Endodermal cell (in vitro differentiated cells): ENCODE measurements around the gene PRSS21. TPM values are rescaled to one million over a fixed set of nuclear protein-coding genes. Genes with fewer than 3 reads are reported as not detected.

Experiments used
- DNase-seq: peaks from one replicate; pipeline ENCODE4 v3.0.0-alpha.2; 2017
- H3K27ac ChIP-seq: 2 replicates; pipeline ENCODE4 v1.5.1; 2013; ENCODE audit warnings: mild to moderate bottlenecking, low read depth, low read length, moderate library complexity
- H3K27me3 ChIP-seq: 2 replicates; pipeline ENCODE4 v1.6.1; 2013; ENCODE audit warnings: mild to moderate bottlenecking, low read length, moderate library complexity; ENCODE audit not compliant: insufficient read depth, control insufficient read depth, poor library complexity, severe bottlenecking
- H3K36me3 ChIP-seq: 2 replicates; pipeline ENCODE4 v1.7.0; 2013; ENCODE audit warnings: mild to moderate bottlenecking, low read length, moderate library complexity; ENCODE audit not compliant: control insufficient read depth, insufficient read depth
- H3K4me1 ChIP-seq: one replicate; pipeline ENCODE4 v1.7.0; 2013; ENCODE audit warnings: low read length; ENCODE audit not compliant: control insufficient read depth, insufficient read depth
- H3K4me3 ChIP-seq: 2 replicates; pipeline ENCODE4 v1.5.1; 2013; ENCODE audit warnings: mild to moderate bottlenecking, low read length, moderate library complexity
- H3K9ac ChIP-seq: 2 replicates; pipeline ENCODE4 v1.6.1; 2013; ENCODE audit warnings: mild to moderate bottlenecking, low read length, moderate library complexity; ENCODE audit not compliant: poor library complexity, severe bottlenecking; ENCODE audit errors: extremely low read depth
- H3K9me3 ChIP-seq: 2 replicates; pipeline ENCODE4 v1.6.1; 2013; ENCODE audit warnings: mild to moderate bottlenecking, low read length, moderate library complexity; ENCODE audit not compliant: control insufficient read depth
- H3K27ac Mint-ChIP-seq: 2 replicates; pipeline ENCODE4 v1.8.0; 2020; ENCODE audit warnings: mixed read lengths
- H3K27me3 Mint-ChIP-seq: 2 replicates; pipeline ENCODE4 v1.8.0; 2021; ENCODE audit warnings: mild to moderate bottlenecking, mixed read lengths; ENCODE audit not compliant: insufficient read depth
- H3K36me3 Mint-ChIP-seq: 2 replicates; pipeline ENCODE4 v1.8.0; 2020; ENCODE audit warnings: low read depth, mixed read lengths
- H3K4me1 Mint-ChIP-seq: 2 replicates; pipeline ENCODE4 v1.8.0; 2020; ENCODE audit warnings: mixed read lengths
- H3K4me3 Mint-ChIP-seq: 2 replicates; pipeline ENCODE4 v1.8.0; 2020; ENCODE audit warnings: mild to moderate bottlenecking, moderate library complexity, mixed read lengths
- H3K9me3 Mint-ChIP-seq: 2 replicates; pipeline ENCODE4 v1.8.0; 2020; ENCODE audit warnings: mild to moderate bottlenecking, mixed read lengths
- WGBS, 2 experiments: methylation state at CpG; one replicate each; pipeline versions ENCODE4 v1.1.5 to v1.1.7; 2013; ENCODE audit warnings: missing lambda C conversion rate in 2 of 2, mixed read lengths in 1 of 2; ENCODE audit not compliant: insufficient coverage in 1 of 2, insufficient read length in 1 of 2; 5-methylcytosine and 5-hydroxymethylcytosine counted together
- total RNA-seq, 2 donors: library from RNA; stranded (reverse); fragmentation: NEBNext Ultra II Directional in 1 of 2; extraction: Animal tissue kit (Norgen Biotek cat#: 25700) in 1 of 2; gene quantifications; 2 replicates in 1 of 2; 3 replicates in 1 of 2; pipeline ENCODE4 v1.2.1, GENCODE V29; 2021
- TF ChIP-seq, protein P1 (sequence below): fragments of 200-600 bp; sonication (generic); conservative IDR thresholded peaks from 2 replicates; pipeline ENCODE4 v1.5.0; 2021; ENCODE audit warnings: antibody characterized with exemption, mild to moderate bottlenecking

The PRSS21 gene
- total RNA-seq, 2 donors from 2014 or later: not detected

DNA sequence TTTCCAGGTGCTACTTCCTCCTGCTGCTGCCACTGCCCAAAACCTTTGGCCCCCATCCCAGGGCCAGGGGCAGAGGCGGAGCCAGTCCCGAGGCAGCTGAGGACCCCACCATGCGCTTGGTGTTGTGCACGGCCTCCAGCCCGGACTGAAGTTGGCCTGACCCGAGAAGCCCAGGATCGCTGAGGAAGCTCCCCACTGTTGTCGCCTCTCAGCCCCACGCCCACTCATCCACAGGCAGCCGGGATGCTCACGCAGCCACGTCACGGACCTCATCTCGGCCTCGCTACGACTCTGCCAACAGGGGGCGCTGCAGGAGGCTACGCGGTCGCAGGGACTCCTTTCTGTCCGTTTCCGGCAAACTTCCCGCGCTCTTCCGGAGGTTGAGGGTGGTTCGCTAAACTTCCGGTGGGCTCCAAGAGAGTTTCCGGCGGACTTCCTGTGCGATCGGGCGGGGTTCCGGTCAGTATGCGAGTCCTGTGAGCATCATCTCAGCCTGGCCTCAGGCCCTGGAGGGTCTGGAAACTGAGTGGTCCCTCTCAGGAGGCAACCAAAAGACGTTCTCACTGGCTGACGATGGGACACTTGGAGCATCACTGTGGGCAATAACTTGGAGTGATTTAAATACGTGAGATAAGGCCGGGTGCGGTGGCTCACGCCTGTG, 25.4 kb downstream of the PRSS21 start:
- Mint-ChIP-seq H3K4me3 (no peak overlapping the region), H3K27ac (no peak overlapping the region), H3K27me3 (peaks cover 8% of the 10 kb centered on the region), H3K4me1 (peaks cover 16% of the 10 kb centered on the region), H3K36me3 (no peaks in the 10 kb centered on the region), H3K9me3 (peaks cover 8% of the 10 kb centered on the region)
- TF ChIP-seq, protein P1, sequence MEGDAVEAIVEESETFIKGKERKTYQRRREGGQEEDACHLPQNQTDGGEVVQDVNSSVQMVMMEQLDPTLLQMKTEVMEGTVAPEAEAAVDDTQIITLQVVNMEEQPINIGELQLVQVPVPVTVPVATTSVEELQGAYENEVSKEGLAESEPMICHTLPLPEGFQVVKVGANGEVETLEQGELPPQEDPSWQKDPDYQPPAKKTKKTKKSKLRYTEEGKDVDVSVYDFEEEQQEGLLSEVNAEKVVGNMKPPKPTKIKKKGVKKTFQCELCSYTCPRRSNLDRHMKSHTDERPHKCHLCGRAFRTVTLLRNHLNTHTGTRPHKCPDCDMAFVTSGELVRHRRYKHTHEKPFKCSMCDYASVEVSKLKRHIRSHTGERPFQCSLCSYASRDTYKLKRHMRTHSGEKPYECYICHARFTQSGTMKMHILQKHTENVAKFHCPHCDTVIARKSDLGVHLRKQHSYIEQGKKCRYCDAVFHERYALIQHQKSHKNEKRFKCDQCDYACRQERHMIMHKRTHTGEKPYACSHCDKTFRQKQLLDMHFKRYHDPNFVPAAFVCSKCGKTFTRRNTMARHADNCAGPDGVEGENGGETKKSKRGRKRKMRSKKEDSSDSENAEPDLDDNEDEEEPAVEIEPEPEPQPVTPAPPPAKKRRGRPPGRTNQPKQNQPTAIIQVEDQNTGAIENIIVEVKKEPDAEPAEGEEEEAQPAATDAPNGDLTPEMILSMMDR: peak; percentile 79
- Histone ChIP-seq H3K4me3 (no peak overlapping the region), H3K9ac (no peak overlapping the region), H3K27ac (no peak overlapping the region), H3K4me1 (peaks cover 5% of the 10 kb centered on the region), H3K36me3 (no peaks in the 10 kb centered on the region), H3K9me3 (no peaks in the 10 kb centered on the region), H3K27me3 (no peaks in the 10 kb centered on the region)
- WGBS, 2 experiments: 78 to 85% methylated on average over 31 to 40 of the region's 40 CpGs
- DNase-seq: peak; percentile 88

DNA sequence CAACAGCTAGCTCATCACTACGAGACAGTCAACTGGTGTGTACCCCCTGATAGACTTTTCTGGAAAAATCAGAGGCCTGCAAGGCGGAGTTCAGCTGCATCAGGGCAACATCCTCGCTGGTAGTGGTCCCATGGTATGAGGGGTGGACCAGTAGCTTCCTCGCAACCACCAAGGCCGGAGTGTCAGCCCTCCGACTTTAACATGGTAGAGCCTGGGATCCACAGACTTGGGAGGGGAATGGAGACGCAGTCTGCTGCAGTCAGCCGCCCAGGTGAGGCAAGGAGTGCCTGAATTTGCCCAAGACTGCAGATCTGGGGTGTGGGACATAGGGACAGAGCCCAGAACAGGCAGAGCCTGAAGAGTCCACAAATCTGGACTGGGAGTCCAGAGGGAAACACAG, 26.5 kb downstream of the PRSS21 start:
- no peak overlapping the region for H3K4me3 ChIP-seq
- H3K36me3 ChIP-seq: no peaks in the 10 kb centered on the region
- no peak overlapping the region for H3K27ac ChIP-seq
- WGBS, 2 experiments: 91% methylated on average over 7 to 8 of the region's 8 CpGs
- peaks cover 16% of the 10 kb centered on the region for H3K4me1 Mint-ChIP-seq
- peaks cover 8% of the 10 kb centered on the region for H3K27me3 Mint-ChIP-seq
- TF ChIP-seq, protein P1: no peak
- no peak overlapping the region for H3K9ac ChIP-seq
- peaks cover 12% of the 10 kb centered on the region for H3K9me3 Mint-ChIP-seq
- H3K4me1 ChIP-seq: peaks cover 5% of the 10 kb centered on the region
- H3K36me3 Mint-ChIP-seq: no peaks in the 10 kb centered on the region
- peak; percentile 43 for DNase-seq
- no peak overlapping the region for H3K27ac Mint-ChIP-seq
- no peaks in the 10 kb centered on the region for H3K27me3 ChIP-seq
- no peak overlapping the region for H3K4me3 Mint-ChIP-seq
- peaks cover 8% of the 10 kb centered on the region for H3K9me3 ChIP-seq

DNA sequence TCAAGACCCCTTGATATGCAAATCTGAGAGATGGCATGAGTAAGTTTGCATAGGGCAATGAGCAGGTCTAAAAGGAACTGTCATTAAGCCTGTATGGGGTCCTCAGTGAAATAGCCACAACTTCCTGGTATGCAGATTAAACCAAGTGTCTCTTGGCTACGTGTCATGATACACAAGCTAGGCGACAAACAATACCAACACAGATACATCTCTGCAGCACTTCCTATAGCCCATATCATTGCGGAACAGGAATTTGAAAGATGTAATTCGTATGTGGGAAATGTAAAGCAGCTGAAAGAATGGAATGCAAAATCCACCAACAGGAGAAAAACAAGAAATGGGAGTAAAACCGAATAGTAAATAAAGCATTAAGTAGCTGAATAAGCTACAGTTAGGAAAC, 28.1 kb downstream of the PRSS21 start:
- WGBS, 2 experiments: 82 to 90% methylated on average over 3 to 5 of the region's 5 CpGs
- peaks cover 18% of the 10 kb centered on the region for H3K27me3 Mint-ChIP-seq

More for the DNA sequence above, 28.1 kb downstream of the PRSS21 start:
- Histone ChIP-seq H3K27me3 (peaks cover 5% of the 10 kb centered on the region), H3K27ac (no peak overlapping the region), H3K4me3 (no peak overlapping the region), H3K9ac (no peak overlapping the region), H3K4me1 (peaks cover 5% of the 10 kb centered on the region), H3K9me3 (peaks cover 8% of the 10 kb centered on the region), H3K36me3 (no peaks in the 10 kb centered on the region)
- no peaks in the 10 kb centered on the region for H3K36me3 Mint-ChIP-seq
- TF ChIP-seq, protein P1: no peak
- DNase-seq: no peak
- peaks cover 14% of the 10 kb centered on the region for H3K9me3 Mint-ChIP-seq
- H3K27ac Mint-ChIP-seq: no peak overlapping the region
- no peak overlapping the region for H3K4me3 Mint-ChIP-seq
- peaks cover 20% of the 10 kb centered on the region for H3K4me1 Mint-ChIP-seq
